Stimulated activated CD8-positive, alpha-beta memory T cell treated with anti-CD3 and anti-CD28 coated beads, Interleukin-12 subunit alpha, Interleukin-12 subunit beta, amount 100 ng/mL, for 1 hour (primary cell): ENCODE results near the gene MTSS2.

ENCODE experiments used
- DNase-seq: peaks from one replicate; pipeline ENCODE4 v3.0.0-alpha.2; 2020; ENCODE audit warnings: low read depth

Gene MTSS2

DNA sequence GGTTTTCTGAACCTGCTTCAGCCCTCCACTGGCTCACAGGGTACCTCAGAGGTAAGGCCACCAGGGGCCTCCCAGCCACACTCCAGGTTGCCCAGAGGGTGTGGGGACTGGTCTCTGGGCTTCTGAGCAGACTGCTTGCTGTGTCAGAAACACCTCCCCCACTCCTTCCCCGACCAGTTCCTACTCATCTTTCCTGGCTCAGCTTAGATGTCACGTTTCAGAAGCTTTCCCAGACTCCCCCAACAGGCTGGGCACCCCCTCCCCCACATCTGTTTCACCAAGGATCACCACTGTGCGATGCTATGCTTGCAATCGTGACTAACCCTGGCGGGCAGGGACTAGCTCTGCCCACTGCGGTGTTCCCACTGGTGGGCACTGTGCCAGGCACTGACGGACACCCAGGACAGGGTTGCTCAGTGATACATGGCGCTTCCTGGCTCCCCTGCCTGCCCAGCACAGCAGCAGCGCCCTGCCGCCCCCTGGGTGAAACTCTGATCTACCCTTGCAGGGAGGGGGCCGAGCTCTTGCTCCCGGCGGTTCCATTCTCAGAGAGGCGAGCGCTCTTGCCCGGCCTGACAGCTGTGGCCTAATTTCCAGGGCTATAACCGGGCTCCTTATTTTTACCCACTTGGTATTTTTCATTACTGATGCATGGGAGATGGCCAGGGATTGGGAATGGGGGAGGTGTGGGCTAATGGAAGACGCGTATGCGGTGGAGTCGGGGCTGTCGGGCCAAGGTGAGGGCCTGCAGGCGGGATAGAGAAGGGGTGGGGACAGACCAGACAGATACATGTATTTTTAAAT lies 29.4 kb upstream of the MTSS2 start:
- DNase-seq = no peak

DNA sequence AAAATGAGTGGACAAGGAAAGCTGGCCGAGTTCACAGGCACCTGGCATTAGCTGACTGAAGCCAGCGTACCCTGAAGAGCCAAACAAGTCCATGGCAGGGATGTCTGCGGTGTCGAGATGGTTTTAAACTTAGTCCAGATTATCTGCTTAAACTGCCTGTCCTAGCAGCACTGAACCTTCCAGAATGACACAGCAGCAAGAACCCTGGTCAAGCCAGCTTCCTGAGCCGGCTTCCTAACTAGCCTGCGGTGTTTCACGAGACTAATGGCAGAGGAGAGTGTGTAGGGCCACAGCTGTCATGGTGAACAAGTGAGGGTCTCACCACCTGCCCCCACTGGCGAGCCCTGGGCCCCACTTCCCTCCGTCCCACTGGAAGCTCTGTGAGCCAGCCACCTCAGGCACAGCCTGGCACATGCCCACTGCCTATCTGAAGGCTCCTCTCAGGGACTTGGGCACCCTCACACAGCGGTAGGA lies 28.8 kb upstream of the MTSS2 start:
- no peak for DNase-seq

- no peak for DNase-seq
Observed at GRCh38 chr16:70713824-70714223, 28.0 kb upstream of the MTSS2 start.

- no peak for DNase-seq
Observed at GRCh38 chr16:70713342-70713741, 27.5 kb upstream of the MTSS2 start.

DNA sequence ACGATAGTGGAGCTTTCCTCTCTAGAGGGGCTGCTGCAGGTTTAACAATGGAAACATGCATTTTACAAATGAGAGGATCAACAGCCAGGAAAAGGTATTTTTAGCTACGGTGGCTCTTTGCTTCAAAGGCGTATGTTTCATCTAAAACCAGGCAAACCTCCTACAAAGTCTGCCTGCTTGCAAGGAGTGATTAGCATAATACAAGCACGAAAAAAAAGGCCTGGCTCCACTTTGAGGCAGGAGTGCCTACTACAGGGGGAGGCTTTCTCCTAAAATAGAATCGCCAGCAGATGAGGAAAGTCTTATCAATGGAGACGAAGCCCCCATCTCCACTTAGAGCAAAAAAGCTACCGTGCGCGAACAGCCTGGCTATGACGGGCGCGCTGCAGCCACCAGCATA lies 27.1 kb upstream of the MTSS2 start:
- DNase-seq = no peak

- DNase-seq = no peak
Observed at GRCh38 chr16:70712359-70712758, 26.5 kb upstream of the MTSS2 start.

DNA sequence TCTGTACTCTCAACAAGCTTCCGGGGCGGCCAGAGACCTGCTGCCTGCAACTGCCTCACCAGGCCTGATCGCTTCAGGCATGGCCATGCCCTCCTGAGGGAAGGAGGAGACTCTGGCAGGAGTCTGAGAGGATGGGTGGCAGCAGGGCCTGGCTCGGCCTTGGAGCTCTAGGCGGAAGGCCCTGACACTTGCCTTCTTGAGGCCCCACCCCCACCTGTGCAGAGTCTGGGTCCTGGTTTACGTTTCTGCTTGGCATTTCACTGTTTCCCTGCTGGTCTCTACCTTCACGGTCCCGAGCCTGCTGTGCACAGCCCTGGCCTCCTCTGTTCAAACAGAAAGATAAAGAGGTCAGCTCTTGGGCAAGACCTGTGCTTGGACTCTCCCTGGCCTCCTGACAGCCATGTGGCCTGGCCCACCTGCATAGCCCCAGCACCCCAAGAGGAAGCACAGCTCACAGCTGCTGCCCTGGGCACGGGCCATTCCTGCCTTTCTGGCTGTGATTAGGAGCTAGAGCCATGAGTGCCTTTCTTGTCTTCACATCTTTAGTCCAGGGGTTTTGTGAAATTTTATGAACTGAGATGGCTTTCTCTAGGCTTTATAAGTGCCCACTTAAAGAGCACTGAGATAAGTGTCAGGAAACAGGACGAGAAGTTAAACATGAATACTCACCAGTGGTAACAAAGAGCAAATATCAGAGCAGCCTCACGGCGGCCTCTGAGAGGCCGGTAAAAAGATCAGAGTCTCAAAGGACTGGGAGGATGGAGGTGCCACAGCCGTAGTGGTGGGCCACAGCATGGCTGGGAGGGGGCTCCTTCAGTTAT lies 25.6 kb upstream of the MTSS2 start:
- no peak for DNase-seq

- no peak for DNase-seq
Observed at GRCh38 chr16:70710422-70711210, 24.8 kb upstream of the MTSS2 start.

- DNase-seq = no peak
Observed at GRCh38 chr16:70709942-70710341, 24.1 kb upstream of the MTSS2 start.

GRCh38 chr16:70709457-70709856 lies 23.6 kb upstream of the MTSS2 start:
- DNase-seq = no peak

- DNase-seq = no peak
Observed at GRCh38 chr16:70708366-70709246, 22.8 kb upstream of the MTSS2 start.

DNA sequence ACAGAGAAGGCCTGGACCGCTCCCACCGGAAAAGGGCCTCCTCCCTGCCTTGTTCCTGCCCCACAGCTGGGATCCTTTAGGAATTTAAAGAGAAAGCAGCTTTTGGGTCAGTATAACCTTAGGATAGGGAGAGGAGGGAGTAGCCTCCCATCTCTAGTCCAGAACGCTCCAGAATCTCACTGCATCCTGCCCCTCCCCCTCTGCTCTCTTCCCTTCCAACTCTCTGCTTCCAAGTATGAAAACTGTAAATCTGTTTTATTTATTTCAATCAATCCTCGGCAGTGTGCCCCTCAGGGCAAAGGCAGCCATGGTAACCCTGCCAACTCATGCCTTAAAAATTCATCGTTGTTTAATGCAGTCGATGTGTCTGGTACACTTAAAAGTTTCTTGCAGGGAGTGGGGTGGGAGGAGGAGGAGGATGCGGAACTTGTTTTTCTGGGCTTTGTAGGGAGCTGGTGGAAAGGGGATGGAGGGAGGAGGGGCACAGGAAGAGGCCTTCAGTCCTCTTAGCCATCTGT lies 21.2 kb upstream of the MTSS2 start:
- DNase-seq = no peak

DNA sequence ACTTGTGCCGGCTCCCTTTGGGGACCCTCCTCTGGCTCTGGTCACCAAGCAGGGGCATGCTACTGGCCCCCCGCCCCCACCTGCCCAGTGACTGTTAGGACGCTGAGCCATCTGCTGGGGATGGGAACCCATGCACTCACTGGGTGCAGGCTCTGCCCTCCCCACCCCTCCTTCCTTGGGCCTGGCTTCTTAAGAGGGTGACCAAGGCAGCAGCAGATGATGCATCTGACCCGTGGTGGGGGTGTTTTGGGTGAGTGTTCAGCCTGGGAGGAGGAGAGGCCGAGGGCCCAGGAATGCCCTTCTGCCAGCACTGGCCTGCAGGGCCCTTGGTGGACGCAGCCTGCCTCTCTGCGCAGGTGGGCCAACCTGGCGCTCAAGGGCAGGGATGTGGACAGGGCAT lies 19.2 kb upstream of the MTSS2 start:
- DNase-seq = no peak

GRCh38 chr16:70704586-70704985 lies 18.7 kb upstream of the MTSS2 start:
- DNase-seq = no peak

DNA sequence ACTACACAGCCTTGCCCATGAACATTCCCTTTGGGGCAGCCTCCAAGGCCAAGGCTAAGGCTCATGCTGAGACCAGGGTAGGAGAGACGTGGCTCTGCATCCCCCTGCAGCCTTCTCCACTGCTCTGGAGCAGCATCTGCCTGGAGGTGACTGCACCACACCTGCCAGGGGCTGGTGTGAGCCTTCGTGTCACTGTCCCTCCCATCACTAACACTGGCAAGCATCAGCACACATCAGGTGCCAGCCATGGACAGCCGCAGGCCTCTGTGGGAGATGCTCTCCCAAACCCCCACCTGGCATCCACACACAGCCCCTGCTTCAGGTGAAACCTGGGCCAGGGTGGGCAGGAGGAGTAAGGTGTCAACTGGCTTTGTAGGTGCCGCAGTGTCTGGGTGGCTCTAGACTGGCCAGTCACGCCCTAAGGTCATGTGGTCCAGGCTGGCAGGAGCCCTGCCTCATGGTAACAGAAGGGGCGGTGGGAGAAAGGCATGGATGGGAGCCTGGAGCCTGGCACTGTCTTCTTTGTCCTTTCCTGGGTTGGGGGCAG lies 18.1 kb upstream of the MTSS2 start:
- DNase-seq = no peak

- no peak for DNase-seq
Observed at GRCh38 chr16:70703041-70703834, 17.4 kb upstream of the MTSS2 start.

GRCh38 chr16:70702624-70703023 lies 16.8 kb upstream of the MTSS2 start:
- DNase-seq = no peak

GRCh38 chr16:70701998-70702397 lies 16.1 kb upstream of the MTSS2 start:
- DNase-seq = no peak

GRCh38 chr16:70701596-70701995 lies 15.7 kb upstream of the MTSS2 start:
- no peak for DNase-seq

DNA sequence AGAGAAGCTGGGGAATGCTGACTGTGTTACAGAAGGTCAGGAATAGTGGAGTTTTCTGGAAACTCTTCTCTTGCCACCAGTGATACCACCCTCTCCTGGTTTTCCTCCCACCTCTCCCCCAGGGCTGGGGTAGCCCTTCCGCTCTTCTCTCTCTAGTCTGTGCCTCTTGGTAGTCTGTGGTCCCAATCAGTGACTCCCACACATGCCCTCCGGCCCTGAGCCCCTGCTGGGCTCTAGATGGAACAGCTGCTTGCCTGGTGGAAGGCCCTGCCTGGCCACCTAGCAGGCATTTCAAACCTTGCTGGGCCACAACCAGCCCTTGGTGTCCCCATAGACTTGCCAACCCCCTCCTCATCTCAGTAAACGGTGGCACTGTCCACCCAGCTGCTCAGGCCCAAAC lies 15.2 kb upstream of the MTSS2 start:
- DNase-seq = no peak
